Activated CD8-positive, alpha-beta memory T cell treated with anti-CD3 and anti-CD28 coated beads, Interleukin-2, amount 50 U/mL, for 48 hours (primary cell): ENCODE results near the gene CISD3.

Experiments used
- DNase-seq: peaks from one replicate; pipeline ENCODE4 v3.0.0-alpha.2; 2020

The CISD3 gene

GRCh38 chr17:38730526-38731379 is 612 bp downstream of the CISD3 start:
- DNase-seq: no peak

GRCh38 chr17:38731526-38732294 is 1.6 kb downstream of the CISD3 start:
- DNase-seq: no peak

GRCh38 chr17:38732376-38733281 is 2.5 kb downstream of the CISD3 start:
- DNase-seq: no peak

DNA sequence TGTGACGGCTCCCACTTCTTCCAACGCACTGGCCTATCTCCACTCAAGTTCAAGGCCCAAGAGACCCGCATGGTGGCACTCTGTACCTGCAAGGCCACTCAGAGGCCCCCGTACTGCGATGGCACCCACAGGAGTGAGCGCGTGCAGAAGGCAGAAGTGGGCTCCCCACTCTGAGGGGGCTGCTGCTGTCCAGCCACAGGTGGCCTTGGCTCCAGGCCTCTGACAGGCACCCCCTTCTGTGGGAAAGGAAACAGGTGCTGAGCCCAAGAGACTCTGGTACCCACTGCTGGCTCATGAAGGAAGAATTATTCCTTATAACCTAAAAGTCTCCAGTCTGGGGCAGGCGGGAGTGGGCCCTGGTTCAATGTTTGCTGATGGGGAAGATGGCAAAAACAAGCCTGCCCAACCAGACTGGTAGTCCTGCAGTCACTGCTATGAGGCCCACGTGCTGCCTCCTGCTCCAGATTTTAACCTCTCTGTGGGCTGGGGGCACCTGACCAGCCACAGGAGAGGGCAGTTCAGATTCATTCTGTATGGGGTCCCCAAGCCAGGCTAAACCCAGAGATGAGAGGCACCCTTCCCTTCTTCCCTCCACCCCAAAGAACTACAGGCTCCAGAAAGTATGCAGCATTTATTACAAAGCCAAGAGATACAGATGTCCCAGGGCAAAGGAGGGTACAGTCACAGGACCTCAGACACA is 3.3 kb downstream of the CISD3 start:
- DNase-seq: no peak

DNA sequence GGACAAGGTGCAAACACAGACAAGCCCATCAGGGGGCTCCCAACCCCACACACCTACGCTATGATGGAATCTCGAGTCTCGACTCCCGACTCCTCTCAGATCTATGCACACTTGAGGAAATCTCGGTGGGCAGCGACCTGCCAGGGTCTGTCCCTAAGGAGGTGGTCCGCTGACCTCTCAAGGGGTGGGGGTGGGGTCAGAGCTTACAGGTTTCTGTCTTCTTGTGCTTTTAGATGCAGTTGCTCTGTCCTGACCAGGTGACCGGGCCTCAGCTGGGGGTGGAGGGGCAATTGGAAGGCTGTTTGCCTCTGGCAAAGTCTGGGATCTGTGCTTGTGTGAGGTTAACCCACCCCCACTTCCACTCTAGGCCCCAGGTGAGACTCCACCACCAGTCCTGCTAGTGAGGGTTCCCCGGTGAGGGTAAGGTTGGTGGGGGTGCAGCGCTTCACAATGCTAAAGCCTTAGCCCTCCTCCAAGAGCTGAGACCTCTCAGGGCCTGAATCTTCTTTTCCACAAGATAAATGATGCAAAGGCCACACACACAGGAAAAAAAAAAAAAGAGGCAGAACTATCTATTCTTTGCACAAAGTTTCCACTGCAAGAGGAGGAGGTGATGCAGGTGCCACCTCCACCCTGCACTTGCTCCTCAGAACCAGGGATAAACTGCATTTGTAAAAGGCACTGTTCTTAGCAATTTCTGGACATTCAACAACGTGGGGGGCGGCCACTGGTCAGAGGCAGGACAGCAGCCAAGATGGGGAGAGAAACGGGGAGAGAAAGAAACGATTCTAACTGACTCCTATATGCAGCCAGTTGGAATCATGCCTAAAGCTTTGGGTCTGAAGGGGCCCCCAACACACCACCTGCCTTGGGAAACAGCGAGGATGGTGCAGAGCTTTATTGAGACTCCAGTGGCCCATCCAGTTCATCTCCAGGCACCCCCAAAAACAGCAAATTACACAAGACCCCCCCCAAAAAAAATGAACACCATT is 4.1 kb downstream of the CISD3 start:
- no peak for DNase-seq

DNA sequence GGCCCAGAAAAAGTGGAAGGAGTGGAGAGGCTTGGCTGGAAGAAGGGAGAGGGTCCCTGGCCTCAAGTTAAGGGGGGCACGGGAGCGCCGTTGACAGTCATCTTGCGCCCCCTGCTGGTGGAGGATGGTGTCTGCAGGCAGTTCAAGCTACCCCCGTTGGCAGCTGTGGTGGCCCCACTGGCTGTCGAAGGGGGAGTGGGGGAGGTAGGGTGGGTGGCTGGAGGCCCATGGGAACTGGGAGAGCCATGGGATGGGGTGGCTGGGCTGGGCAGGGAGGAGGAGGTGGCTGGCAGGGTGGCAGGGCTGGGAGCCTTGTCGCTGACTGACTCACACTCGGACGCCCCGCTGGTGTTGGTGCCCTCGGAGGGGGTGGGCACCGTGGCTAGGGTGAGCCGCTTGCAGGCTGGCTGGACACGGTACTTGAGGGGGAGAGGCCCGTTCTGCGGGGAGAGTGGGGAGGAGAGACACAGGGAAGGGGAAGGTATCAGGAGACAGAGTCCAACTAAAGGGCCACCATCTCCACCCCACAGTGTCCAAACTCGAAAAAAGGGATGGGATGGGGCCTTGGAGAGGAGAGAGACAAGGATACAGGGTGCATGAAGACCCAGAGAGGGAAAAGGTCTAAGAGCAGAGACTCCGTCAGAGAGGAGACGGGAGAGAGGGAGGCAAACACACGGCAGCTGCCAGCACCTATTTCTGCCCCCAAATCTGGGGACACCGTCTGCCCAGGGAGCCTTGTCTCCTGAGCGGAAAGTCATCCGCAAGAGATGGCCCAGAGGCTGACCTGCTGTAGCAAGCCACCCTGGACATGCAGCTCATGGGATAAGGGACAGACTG is 5.2 kb downstream of the CISD3 start:
- DNase-seq: peak; percentile 96

DNA sequence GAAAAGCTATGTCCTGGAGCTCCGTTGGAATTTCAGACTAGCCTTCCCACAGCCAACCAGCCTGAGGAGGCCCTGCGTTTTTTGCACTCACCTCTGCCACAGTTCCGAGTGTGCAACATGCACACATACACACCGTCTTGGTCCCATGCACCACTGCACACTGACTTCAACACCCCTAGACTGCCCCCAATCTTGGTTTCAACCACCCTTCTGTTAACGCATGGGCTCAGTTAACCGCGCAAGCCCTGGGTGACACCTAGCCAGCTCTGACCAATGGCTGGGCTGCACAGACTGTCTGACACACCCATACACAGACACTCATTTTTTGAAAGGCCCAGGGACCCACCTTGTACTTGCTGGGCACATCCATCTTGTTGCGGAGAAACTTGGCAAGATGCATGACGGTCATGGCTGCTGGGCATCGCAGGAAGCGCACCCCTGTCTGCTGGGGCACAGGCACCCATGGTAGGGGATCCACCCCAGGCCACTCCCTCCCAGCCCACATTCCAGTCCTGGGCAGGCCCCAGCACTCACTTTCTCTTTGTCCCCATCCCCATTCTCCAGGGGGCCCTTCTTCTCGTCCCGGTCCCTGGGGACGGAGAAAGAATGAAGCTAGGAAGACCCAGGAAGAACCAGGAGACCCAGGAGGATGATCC is 8.0 kb downstream of the CISD3 start:
- DNase-seq: no peak

DNA sequence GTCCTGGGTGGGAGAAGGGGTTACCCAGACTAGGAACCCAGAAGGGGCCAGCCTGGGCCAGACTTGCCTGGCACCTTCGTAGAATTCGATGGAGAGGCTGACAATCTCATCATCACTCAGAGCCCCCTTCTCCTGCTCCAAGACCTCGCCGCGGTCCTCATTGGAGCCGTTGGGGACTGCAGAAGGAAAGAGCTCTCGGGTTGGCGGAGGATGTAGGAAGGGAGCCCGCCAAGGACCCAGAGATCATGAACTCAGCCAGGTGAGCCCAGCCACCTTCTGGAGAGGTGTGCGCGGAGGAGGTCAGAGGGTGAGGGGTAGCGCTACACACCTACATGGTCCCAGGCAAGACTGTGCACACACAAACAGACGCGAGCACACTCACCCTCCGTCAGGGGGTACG is 8.5 kb downstream of the CISD3 start:
- no peak for DNase-seq

DNA sequence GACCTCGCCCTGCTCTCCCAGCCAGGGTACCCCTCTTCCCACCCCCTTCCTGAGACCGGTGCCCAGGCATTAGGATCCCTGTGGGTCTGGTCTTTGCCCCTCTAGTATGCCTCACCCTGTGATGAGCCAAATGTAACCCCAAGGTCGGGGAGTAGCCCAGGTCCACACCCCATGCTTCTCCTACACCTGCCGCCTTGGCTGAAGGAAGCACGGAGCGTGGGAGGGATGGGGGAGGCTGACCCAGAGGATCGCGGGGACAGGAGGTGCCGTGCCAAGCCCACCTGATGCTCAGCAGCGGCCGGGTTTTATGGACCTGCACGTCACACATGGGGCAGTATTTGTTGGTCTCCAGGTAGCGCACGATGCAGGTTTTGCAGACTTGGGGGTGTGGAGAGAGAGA is 9.2 kb downstream of the CISD3 start:
- DNase-seq: no peak

DNA sequence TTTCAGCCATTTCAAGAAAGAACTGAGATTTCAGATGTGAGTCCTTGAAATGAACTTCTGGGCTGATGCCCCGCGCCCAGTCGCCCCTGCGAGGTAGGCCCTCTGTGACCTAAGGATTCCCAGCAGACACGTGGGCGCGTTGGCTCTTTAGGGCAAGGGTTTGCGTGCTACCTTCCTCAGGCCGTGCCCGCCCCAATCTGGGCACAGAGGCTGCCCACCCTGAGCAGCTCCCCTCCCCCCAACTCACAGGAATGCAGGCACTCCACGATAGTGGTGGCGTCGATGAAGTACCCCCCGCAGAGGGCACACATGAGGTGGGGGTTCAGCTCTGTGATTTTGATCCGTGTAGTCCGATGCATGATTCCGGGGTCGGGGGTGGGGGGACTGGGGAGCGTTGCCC is 9.9 kb downstream of the CISD3 start:
- DNase-seq: no peak

DNA sequence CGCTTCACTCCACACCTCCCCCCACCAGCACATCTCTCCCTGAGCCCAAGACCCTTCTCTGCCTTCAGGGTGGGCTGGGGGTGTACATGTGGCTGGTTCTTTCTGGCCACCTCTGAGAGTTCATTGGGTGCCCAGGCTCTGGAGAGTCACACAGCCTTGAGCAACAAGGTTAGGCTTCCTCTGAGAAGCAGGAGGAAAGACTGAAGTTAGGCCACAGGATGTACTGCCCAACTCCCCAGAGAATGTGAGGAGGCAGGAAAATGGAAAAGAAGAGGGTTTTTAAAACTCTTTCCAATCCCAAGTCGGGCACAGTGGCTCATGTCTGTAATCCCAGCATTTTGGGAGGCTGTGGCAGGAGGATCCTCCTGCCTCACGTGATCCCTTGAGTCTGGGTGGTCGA is 10.7 kb downstream of the CISD3 start:
- DNase-seq: no peak

GRCh38 chr17:38741461-38741860 is 11.3 kb downstream of the CISD3 start:
- DNase-seq: no peak

DNA sequence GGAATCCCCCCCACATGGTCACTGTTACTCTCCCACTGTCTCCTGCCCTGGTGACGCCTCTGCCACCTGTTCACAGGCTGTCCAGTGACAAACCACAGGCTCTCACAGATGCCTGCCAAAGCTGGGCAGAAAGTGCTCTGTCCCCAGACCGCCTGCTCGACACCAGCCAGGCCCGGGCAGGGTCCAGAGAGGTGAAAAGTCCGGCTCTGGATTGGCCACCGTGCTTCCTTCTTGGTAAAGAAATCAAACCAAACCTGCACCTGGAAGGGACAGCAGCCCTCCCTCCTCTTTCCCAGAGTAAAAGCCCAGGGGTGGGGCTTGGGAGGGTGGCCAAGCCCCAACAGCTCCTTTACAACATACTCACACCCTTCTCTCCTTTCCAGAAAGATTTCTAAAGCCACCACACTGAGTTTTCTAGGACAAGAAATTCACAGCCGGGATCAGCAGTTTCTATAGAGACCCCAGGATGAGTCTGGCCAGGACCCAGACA is 11.8 kb downstream of the CISD3 start:
- DNase-seq: no peak

GRCh38 chr17:38742411-38743308 is 12.5 kb downstream of the CISD3 start:
- DNase-seq: no peak

DNA sequence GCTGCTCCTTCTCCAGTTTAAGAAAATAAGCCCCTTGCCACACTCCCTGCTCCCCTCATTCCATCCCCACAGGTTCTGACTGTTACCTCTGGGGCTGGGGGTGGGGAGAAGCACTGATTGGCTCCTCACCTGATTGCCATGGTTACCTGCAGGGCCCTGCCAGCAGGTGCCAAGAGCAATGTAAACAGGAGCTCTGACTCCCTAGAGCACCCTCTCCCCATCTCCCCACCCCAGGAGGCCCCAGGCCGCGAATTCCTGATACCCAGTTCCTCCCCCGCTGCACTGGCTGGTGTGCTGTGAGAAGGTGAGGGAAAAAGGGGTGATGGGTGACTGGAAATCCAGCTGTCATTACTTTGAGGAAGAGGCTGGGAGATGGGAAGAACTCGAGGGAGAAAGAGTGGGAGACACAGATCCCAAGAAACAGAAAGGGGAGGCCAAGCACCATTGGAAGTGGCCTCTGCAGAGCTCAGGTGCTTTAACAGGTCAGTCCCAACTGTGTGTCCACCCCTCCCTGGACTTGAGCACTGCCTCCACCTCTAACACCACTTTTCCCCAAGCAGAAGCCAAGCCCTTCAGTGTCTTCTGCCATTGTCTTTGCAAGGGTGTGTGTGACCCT is 13.5 kb downstream of the CISD3 start:
- DNase-seq: no peak

- no peak for DNase-seq
Measured at GRCh38 chr17:38745545-38745944, 15.4 kb downstream of the CISD3 start.

GRCh38 chr17:38746004-38746848 is 16.1 kb downstream of the CISD3 start:
- DNase-seq: no peak
